HL-60 (cell line): ENCODE results near the gene NLGN1.

Experiments used
- GABPA ChIP-seq: IDR thresholded peaks from 2 replicates; pipeline ENCODE4 v1.6.1; 2012; ENCODE audit warnings: low read depth
- POLR2AphosphoS5 ChIP-seq: IDR thresholded peaks from 2 replicates; pipeline ENCODE4 v1.6.1; 2012; ENCODE audit warnings: low read depth
- REST ChIP-seq: IDR thresholded peaks from 2 replicates; pipeline ENCODE4 v1.6.1; 2012; ENCODE audit warnings: low read depth; ENCODE audit not compliant: insufficient replicate concordance
- SPI1 ChIP-seq: IDR thresholded peaks from 2 replicates; pipeline ENCODE4 v1.6.1; 2012; ENCODE audit warnings: low read depth, mild to moderate bottlenecking, borderline replicate concordance
- TF ChIP-seq, protein P1 (sequence below): IDR thresholded peaks from one replicate; pipeline ENCODE4 v1.5.1; 2011; ENCODE audit warnings: low read length, control low read depth, inconsistent platforms; ENCODE audit not compliant: insufficient read depth

- TF ChIP-seq, protein P1, sequence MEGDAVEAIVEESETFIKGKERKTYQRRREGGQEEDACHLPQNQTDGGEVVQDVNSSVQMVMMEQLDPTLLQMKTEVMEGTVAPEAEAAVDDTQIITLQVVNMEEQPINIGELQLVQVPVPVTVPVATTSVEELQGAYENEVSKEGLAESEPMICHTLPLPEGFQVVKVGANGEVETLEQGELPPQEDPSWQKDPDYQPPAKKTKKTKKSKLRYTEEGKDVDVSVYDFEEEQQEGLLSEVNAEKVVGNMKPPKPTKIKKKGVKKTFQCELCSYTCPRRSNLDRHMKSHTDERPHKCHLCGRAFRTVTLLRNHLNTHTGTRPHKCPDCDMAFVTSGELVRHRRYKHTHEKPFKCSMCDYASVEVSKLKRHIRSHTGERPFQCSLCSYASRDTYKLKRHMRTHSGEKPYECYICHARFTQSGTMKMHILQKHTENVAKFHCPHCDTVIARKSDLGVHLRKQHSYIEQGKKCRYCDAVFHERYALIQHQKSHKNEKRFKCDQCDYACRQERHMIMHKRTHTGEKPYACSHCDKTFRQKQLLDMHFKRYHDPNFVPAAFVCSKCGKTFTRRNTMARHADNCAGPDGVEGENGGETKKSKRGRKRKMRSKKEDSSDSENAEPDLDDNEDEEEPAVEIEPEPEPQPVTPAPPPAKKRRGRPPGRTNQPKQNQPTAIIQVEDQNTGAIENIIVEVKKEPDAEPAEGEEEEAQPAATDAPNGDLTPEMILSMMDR, result no peak
- TF ChIP-seq POLR2AphosphoS5, result no peak
- no peak for TF ChIP-seq GABPA
- no peak for TF ChIP-seq REST
- TF ChIP-seq SPI1, result no peak
Observed at GRCh38 chr3:174317005-174317404, 919.5 kb downstream of the NLGN1 start.
